22Rv1 (cell line): ENCODE measurements around the gene OR2AP1.

Experiments
- H3K27ac ChIP-seq: fragments of 450-650 bp; 2 replicates; pipeline ENCODE4 v1.5.1; 2017
- CTCF ChIP-seq: fragments of 450-650 bp; IDR thresholded peaks from 2 replicates; pipeline ENCODE4 v1.5.1; 2017; ENCODE audit warnings: mild to moderate bottlenecking
- ZFX ChIP-seq: fragments of 450-650 bp; IDR thresholded peaks from 2 replicates; pipeline ENCODE4 v1.6.1; 2017; ENCODE audit warnings: antibody characterized with exemption, borderline replicate concordance

Gene OR2AP1

GRCh38 chr12:55607821-55608594 lies 35.7 kb downstream of the OR2AP1 start:
- no peak overlapping the region for H3K27ac ChIP-seq
- no peak for TF ChIP-seq CTCF
- no peak for TF ChIP-seq ZFX

- TF ChIP-seq ZFX: no peak
- no peak overlapping the region for H3K27ac ChIP-seq
Observed at GRCh38 chr12:55610598-55610997, 38.3 kb downstream of the OR2AP1 start.

GRCh38 chr12:55612646-55613045 lies 40.4 kb downstream of the OR2AP1 start:
- H3K27ac ChIP-seq: no peak overlapping the region
- TF ChIP-seq ZFX (no peak), CTCF (no peak)

GRCh38 chr12:55614764-55615163 lies 42.5 kb downstream of the OR2AP1 start:
- H3K27ac ChIP-seq: no peak overlapping the region
- TF ChIP-seq CTCF (no peak), ZFX (no peak)

GRCh38 chr12:55619354-55620138 lies 47.3 kb downstream of the OR2AP1 start:
- TF ChIP-seq ZFX (no peak), CTCF (peak; percentile 93)
- no peak overlapping the region for H3K27ac ChIP-seq

GRCh38 chr12:55624056-55624455 lies 51.8 kb downstream of the OR2AP1 start:
- TF ChIP-seq CTCF (no peak), ZFX (no peak)

More at GRCh38 chr12:55624056-55624455, 51.8 kb downstream of the OR2AP1 start:
- no peak overlapping the region for H3K27ac ChIP-seq
